Measurements from ENCODE around the gene GPR3. TPM values are rescaled to one million over a fixed set of nuclear protein-coding genes. Genes with fewer than 3 reads are reported as not detected.

Gene GPR3
- total and polyA plus RNA-seq, 8 donors, result 0.18 to 0.43 (median 0.27) TPM; not detected in 4

GRCh38 chr1:27374362-27375086 is 17.9 kb upstream of the GPR3 start, which contains the start of gene FCN3:
Gene FCN3, minus strand, starts transcription at chr1:27374824. Its CDS starts 6 bp downstream, at chr1:27374818.
- Histone ChIP-seq H3K36me3 (no peaks in the 10 kb centered on the region), H3K9me3 (no peaks in the 10 kb centered on the region), H3K27ac (no peak within 1 kb of the TSS), H3K27me3 (no peaks in the 10 kb centered on the region), H3K4me3 (no peak within 1 kb of the TSS), H3K4me1 (peaks cover 0 to 4% (median 0%) of the 10 kb centered on the region in 4 donors)
- TF ChIP-seq EP300 (IDR thresholded peaks at IDR 0.05), result no peak
- no peak for TF ChIP-seq POLR2A (IDR thresholded peaks at IDR 0.05)
- TF ChIP-seq CTCF (IDR thresholded peaks at IDR 0.05), result no peak
- no peak for TF ChIP-seq POLR2AphosphoS5 (IDR thresholded peaks at IDR 0.05)
- intact Hi-C loops (cut with DNase I; ENCODE audit: low total_unique reads), result no loop called here
- WGBS, 5 donors, result 77 to 81% (median 79%) methylated on average over 4 of the region's 4 CpGs
- DNase-seq, result no peak

GRCh38 chr1:27377760-27378495 is 14.5 kb upstream of the GPR3 start:
- H3K27me3 ChIP-seq, result peaks cover 0 to 9% (median 2%) of the 10 kb centered on the region in 3 donors
- no peak overlapping the region for H3K27ac ChIP-seq
- TF ChIP-seq POLR2A (IDR thresholded peaks at IDR 0.05) (no peak), CTCF (IDR thresholded peaks at IDR 0.05) (no peak), EP300 (IDR thresholded peaks at IDR 0.05) (no peak), POLR2AphosphoS5 (IDR thresholded peaks at IDR 0.05) (no peak)
- 88 to 95% (median 91%) methylated on average over 11 to 12 of the region's 12 CpGs for WGBS, 5 donors
- no peak for DNase-seq
- H3K36me3 ChIP-seq, result no peaks in the 10 kb centered on the region
- peaks cover 2 to 7% (median 3%) of the 10 kb centered on the region in 4 donors for H3K4me1 ChIP-seq
- H3K9me3 ChIP-seq, result no peaks in the 10 kb centered on the region
- H3K4me3 ChIP-seq, result no peak overlapping the region
- intact Hi-C loops (cut with DNase I; ENCODE audit: low total_unique reads), result no loop called here

- no peak for TF ChIP-seq POLR2AphosphoS5 (IDR thresholded peaks at IDR 0.05)
- no peak for TF ChIP-seq POLR2A (IDR thresholded peaks at IDR 0.05)
- H3K4me1 ChIP-seq, result peaks cover 6 to 12% (median 7%) of the 10 kb centered on the region in 4 donors
- H3K27ac ChIP-seq, result no peak overlapping the region
- no peak overlapping the region for H3K4me3 ChIP-seq
- intact Hi-C loops (cut with DNase I; ENCODE audit: low total_unique reads), result no loop called here
- no peaks in the 10 kb centered on the region for H3K36me3 ChIP-seq
- H3K9me3 ChIP-seq, result no peaks in the 10 kb centered on the region
- peak in 1 of 2 donors; percentile 45 for DNase-seq
- peaks cover 0 to 17% (median 5%) of the 10 kb centered on the region in 3 donors for H3K27me3 ChIP-seq
- 63 to 75% (median 67%) methylated on average over 6 to 11 of the region's 11 CpGs for WGBS, 5 donors
Measured at GRCh38 chr1:27379564-27380122, 12.8 kb upstream of the GPR3 start.

DNA sequence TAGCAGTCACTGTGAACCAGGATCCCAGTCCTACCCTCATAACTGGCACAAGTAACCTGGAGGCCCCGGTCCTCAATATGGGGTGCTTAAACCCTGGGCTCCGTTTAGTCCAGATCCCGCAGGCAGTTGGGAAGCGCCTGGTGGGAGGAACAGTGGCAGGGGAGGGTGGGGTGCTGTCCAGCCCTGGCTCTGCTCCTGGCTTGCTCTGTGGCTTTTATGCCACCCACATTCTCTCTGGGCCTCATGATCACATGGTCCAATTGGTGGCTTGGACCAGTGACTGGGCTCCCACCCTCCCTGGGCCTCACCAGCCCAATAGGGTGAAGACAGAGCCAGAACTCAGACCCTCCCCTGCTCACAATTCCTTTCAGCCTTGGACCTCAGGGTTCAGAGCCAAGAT is 12.2 kb upstream of the GPR3 start:
- DNase-seq, result no peak
- Histone ChIP-seq H3K4me1 (peaks cover 6 to 12% (median 7%) of the 10 kb centered on the region in 4 donors), H3K27me3 (peaks cover 0 to 17% (median 5%) of the 10 kb centered on the region in 3 donors), H3K4me3 (no peak overlapping the region), H3K36me3 (no peaks in the 10 kb centered on the region), H3K9me3 (no peaks in the 10 kb centered on the region), H3K27ac (no peak overlapping the region)
- TF ChIP-seq POLR2AphosphoS5 (IDR thresholded peaks at IDR 0.05) (no peak), CTCF (IDR thresholded peaks at IDR 0.05) (no peak), EP300 (IDR thresholded peaks at IDR 0.05) (no peak), POLR2A (IDR thresholded peaks at IDR 0.05) (no peak)
- intact Hi-C loops (cut with DNase I; ENCODE audit: low total_unique reads), result no loop called here
- 83 to 97% (median 94%) methylated on average over 4 of the region's 4 CpGs; no CpG with 5 or more reads in 1 of the 5 donors for WGBS, 5 donors

All from stomach (tissue), 9 donors.